Measurements from ENCODE around the gene OXSR1.

DNA sequence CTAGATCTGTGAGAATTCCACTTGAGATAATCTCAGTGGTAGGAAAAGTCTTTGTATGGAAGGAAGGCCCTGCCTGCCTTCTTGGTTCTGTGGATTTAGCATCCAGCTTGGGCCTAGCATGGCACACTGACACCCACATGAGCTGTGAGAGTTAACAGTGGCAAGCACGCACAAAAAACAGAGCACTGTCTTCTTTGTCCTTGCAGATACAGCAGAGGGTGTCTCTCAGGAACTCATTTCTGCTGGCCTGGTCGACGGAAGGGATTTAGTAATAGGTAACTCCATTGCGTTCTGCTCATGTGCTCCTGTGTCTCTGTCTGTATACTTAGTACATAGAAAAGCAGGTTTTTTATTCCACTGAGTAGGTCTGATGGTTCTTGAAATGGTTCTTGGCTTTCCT is 85.9 kb downstream of the OXSR1 start:
- 0 out of 2 replicates have a peak, but pooled peaks have one; percentile 22 for TF ChIP-seq CTCF (IDR thresholded peaks at IDR 0.05; ENCODE audit: low read depth, low read length)
- no peak for TF ChIP-seq EZH2phosphoT487 (IDR thresholded peaks at IDR 0.05; ENCODE audit: low read depth)
